Caco-2 (cell line): Measurements from ENCODE around the gene MYL2. TPM values are rescaled to one million over a fixed set of nuclear protein-coding genes. Genes with fewer than 3 reads are reported as not detected.

Experiments
- BruUV-seq: library from RNA; stranded (reverse); fragments of 400-500 nt; replicated peaks from 2 replicates; lab custom pipeline; 2021; lab: Mats Ljungman, UMichigan
- CTCF ChIA-PET: fragments of 300-600 bp; sonication (Branson Sonifier 250); formaldehyde crosslinking; loops from one replicate; lab custom pipeline; 2022; ENCODE audit warnings: antibody characterized with exemption; lab: Charles Lee
- POLR2A ChIA-PET: fragments of 300-600 bp; sonication (Branson Sonifier 250); formaldehyde crosslinking; loops from one replicate; lab custom pipeline; 2022; ENCODE audit warnings: antibody characterized with exemption; lab: Charles Lee
- DNase-seq, 2 experiments: peaks; one replicate each; pipeline versions ENCODE4 v3.0.0 to v3.0.0-alpha.2; 2020 to 2022
- H3K27me3 ChIP-seq: replicated peaks from 2 replicates; pipeline ENCODE4 v1.6.0; 2011; ENCODE audit warnings: low read length; ENCODE audit not compliant: control insufficient read depth, insufficient read depth
- H3K36me3 ChIP-seq: 2 replicates; pipeline ENCODE4 v1.5.1; 2011; ENCODE audit warnings: low read length; ENCODE audit not compliant: control insufficient read depth, insufficient read depth
- H3K4me1 ChIP-seq: fragments of 250-450 bp; sonication (Bioruptor Pico); 2 replicates; pipeline ENCODE4 v1.5.1; 2020; ENCODE audit warnings: mild to moderate bottlenecking
- H3K4me3 ChIP-seq: 2 replicates; pipeline ENCODE4 v1.5.1; 2011; ENCODE audit warnings: low read depth, mild to moderate bottlenecking, control low read depth, low read length
- H3K9me3 ChIP-seq: fragments of 250-450 bp; sonication (Bioruptor Pico); 2 replicates; pipeline ENCODE4 v1.5.1; 2020; ENCODE audit warnings: mild to moderate bottlenecking, moderate library complexity
- H3K27ac Mint-ChIP-seq: one replicate; pipeline ENCODE4 v1.8.0; 2022; ENCODE audit warnings: mixed read lengths; ENCODE audit not compliant: unreplicated experiment
- H3K27me3 Mint-ChIP-seq: one replicate; pipeline ENCODE4 v1.8.0; 2022; ENCODE audit warnings: mixed read lengths; ENCODE audit not compliant: insufficient read depth, unreplicated experiment
- H3K36me3 Mint-ChIP-seq: one replicate; pipeline ENCODE4 v1.8.0; 2022; ENCODE audit warnings: mild to moderate bottlenecking, mixed read lengths; ENCODE audit not compliant: insufficient read depth, unreplicated experiment
- H3K4me1 Mint-ChIP-seq: one replicate; pipeline ENCODE4 v1.8.0; 2022; ENCODE audit warnings: low read depth, mixed read lengths; ENCODE audit not compliant: unreplicated experiment
- H3K4me3 Mint-ChIP-seq: one replicate; pipeline ENCODE4 v1.8.0; 2022; ENCODE audit warnings: mild to moderate bottlenecking, moderate library complexity, mixed read lengths; ENCODE audit not compliant: unreplicated experiment
- H3K9me3 Mint-ChIP-seq: one replicate; pipeline ENCODE4 v1.8.0; 2022; ENCODE audit warnings: mixed read lengths; ENCODE audit not compliant: unreplicated experiment
- CTCF ChIP-seq, 2 experiments: fragments of 200-600 bp in 1 of 2; IDR thresholded peaks; 1 replicate in 1 of 2; 2 replicates in 1 of 2; pipeline versions ENCODE4 v1.5.1 to v1.8.0; 2011 to 2022; ENCODE audit warnings: antibody characterized with exemption in 1 of 2, control low read depth in 1 of 2, inconsistent platforms in 1 of 2, low read depth in 1 of 2, low read length in 1 of 2, mild to moderate bottlenecking in 1 of 2, moderate library complexity in 1 of 2; ENCODE audit not compliant: insufficient read depth in 1 of 2, severe bottlenecking in 1 of 2, unreplicated experiment in 1 of 2
- intact Hi-C: fragments of 100-400 bp; cut with micrococcal nuclease; formaldehyde crosslinking; loops from one replicate; pipeline ENCODE4 v1.10.0; 2022; ENCODE audit not compliant: unreplicated experiment
- total RNA-seq: library from RNA; stranded (reverse); gene quantifications from 2 replicates; pipeline ENCODE4 v1.2.3, GENCODE V29; 2022

The MYL2 gene
- total RNA-seq, 1 experiment from 2014 or later, result not detected

GRCh38 chr12:110922652-110923051 is 2.3 kb upstream of the MYL2 start:
- no peak overlapping the region for H3K4me3 Mint-ChIP-seq
- intact Hi-C loops, result no loop called here
- peaks cover 3% of the 10 kb centered on the region for H3K27me3 Mint-ChIP-seq
- no peaks in the 10 kb centered on the region for H3K27me3 ChIP-seq
- no peaks in the 10 kb centered on the region for H3K36me3 Mint-ChIP-seq
- H3K4me1 ChIP-seq, result no peaks in the 10 kb centered on the region
- no TSS peak for BruUV-seq
- H3K27ac Mint-ChIP-seq, result no peak overlapping the region
- ChIA-PET POLR2A (no interaction called here), CTCF (no interaction called here)
- DNase-seq, result no peak
- H3K4me1 Mint-ChIP-seq, result peaks cover 13% of the 10 kb centered on the region
- H3K4me3 ChIP-seq, result no peak overlapping the region
- TF ChIP-seq CTCF (IDR thresholded peaks at IDR 0.05; ENCODE audit: insufficient read depth in 1 of 2, low read depth in 1 of 2, low read length in 1 of 2, severe bottlenecking in 1 of 2, unreplicated experiment in 1 of 2), result no peak
- H3K36me3 ChIP-seq, result no peaks in the 10 kb centered on the region
- H3K9me3 Mint-ChIP-seq, result no peaks in the 10 kb centered on the region
- H3K9me3 ChIP-seq, result no peaks in the 10 kb centered on the region

- H3K9me3 ChIP-seq, result no peaks in the 10 kb centered on the region
- H3K4me3 ChIP-seq, result no peak overlapping the region
- ChIA-PET POLR2A (no interaction called here), CTCF (no interaction called here)
- DNase-seq, result no peak
- H3K27me3 Mint-ChIP-seq, result peaks cover 3% of the 10 kb centered on the region
- no peaks in the 10 kb centered on the region for H3K36me3 Mint-ChIP-seq
- no peak for TF ChIP-seq CTCF (IDR thresholded peaks at IDR 0.05; ENCODE audit: insufficient read depth in 1 of 2, low read depth in 1 of 2, low read length in 1 of 2, severe bottlenecking in 1 of 2, unreplicated experiment in 1 of 2)
- no peaks in the 10 kb centered on the region for H3K9me3 Mint-ChIP-seq
- intact Hi-C loops, result no loop called here
- H3K36me3 ChIP-seq, result no peaks in the 10 kb centered on the region
- no TSS peak for BruUV-seq
- no peak overlapping the region for H3K4me3 Mint-ChIP-seq
- H3K27ac Mint-ChIP-seq, result no peak overlapping the region
- H3K4me1 Mint-ChIP-seq, result peaks cover 13% of the 10 kb centered on the region
- no peaks in the 10 kb centered on the region for H3K27me3 ChIP-seq
- H3K4me1 ChIP-seq, result peaks cover 4% of the 10 kb centered on the region; the same call in 1 of the 2 replicates
These were observed 883 bp upstream of the MYL2 start for GRCh38 chr12:110921262-110921661.

- no peak overlapping the region for H3K4me3 ChIP-seq
- Mint-ChIP-seq H3K36me3 (no peaks in the 10 kb centered on the region), H3K4me1 (peaks cover 13% of the 10 kb centered on the region), H3K27ac (no peak overlapping the region), H3K4me3 (no peak overlapping the region), H3K27me3 (no peaks in the 10 kb centered on the region), H3K9me3 (no peaks in the 10 kb centered on the region)
- POLR2A ChIA-PET, result interaction anchor here (0.6 kb wide), 1 partner anchor 135 kb away, joined by 6 read pairs; no protein-coding TSS in a partner anchor
- no peaks in the 10 kb centered on the region for H3K36me3 ChIP-seq
- no peak for TF ChIP-seq CTCF (IDR thresholded peaks at IDR 0.05; ENCODE audit: insufficient read depth in 1 of 2, low read depth in 1 of 2, low read length in 1 of 2, severe bottlenecking in 1 of 2, unreplicated experiment in 1 of 2)
- H3K4me1 ChIP-seq, result peaks cover 4% of the 10 kb centered on the region; the same call in 1 of the 2 replicates
- CTCF ChIA-PET, result no interaction called here
- DNase-seq, result no peak
- intact Hi-C loops, result no loop called here
- no TSS peak for BruUV-seq
- no peaks in the 10 kb centered on the region for H3K9me3 ChIP-seq
- no peaks in the 10 kb centered on the region for H3K27me3 ChIP-seq
These were observed 659 bp downstream of the MYL2 start for GRCh38 chr12:110919720-110920119.
